ENCODE data around the gene KRTAP1-1.
"Not testable (repeated sequence)": the region's sequence is repeated elsewhere in the genome, so short reads cannot be mapped to it uniquely, and the experiment has no call there.

KRTAP1-1 gene

GRCh38 chr17:41057547-41057946, 16.3 kb upstream of the KRTAP1-1 start:
- no peak for FAIRE-seq
- DNase-seq (ENCODE audit: low spot score): no peak

- DNase-seq (ENCODE audit: low spot score); FAIRE-seq: not testable (repeated sequence)
Observed at GRCh38 chr17:41055130-41055529, 13.9 kb upstream of the KRTAP1-1 start, which contains the start of gene KRTAP2-2. Gene KRTAP2-2 (minus strand): TSS chr17:41055230. CDS start chr17:41055211, 19 bp downstream.

- not testable (repeated sequence) for DNase-seq (ENCODE audit: low spot score); FAIRE-seq
Observed at GRCh38 chr17:41054556-41054955, 13.3 kb upstream of the KRTAP1-1 start.

- FAIRE-seq: no peak
- DNase-seq (ENCODE audit: low spot score): no peak
Observed at GRCh38 chr17:41054025-41054424, 12.8 kb upstream of the KRTAP1-1 start.

- DNase-seq (ENCODE audit: low spot score) (no peak), FAIRE-seq (no peak)
Observed at GRCh38 chr17:41052566-41052965, 11.3 kb upstream of the KRTAP1-1 start.

- DNase-seq (ENCODE audit: low spot score) (peak; percentile 36), FAIRE-seq (no peak)
Observed at GRCh38 chr17:41049110-41049509, 7.9 kb upstream of the KRTAP1-1 start.

GRCh38 chr17:41048441-41048840, 7.2 kb upstream of the KRTAP1-1 start:
- no peak for DNase-seq (ENCODE audit: low spot score)

GRCh38 chr17:41046735-41047465, 5.7 kb upstream of the KRTAP1-1 start, which contains the start of gene KRTAP2-1:
Gene KRTAP2-1 (minus strand): TSS chr17:41047316. CDS start chr17:41047267, 49 bp downstream.
- not testable (repeated sequence) for FAIRE-seq; DNase-seq (ENCODE audit: low spot score)

More at GRCh38 chr17:41048441-41048840, 7.2 kb upstream of the KRTAP1-1 start:
- peak; percentile 73 for FAIRE-seq

- no peak for DNase-seq (ENCODE audit: low spot score)
- no peak for FAIRE-seq
Observed at GRCh38 chr17:41042953-41043352, 1.7 kb upstream of the KRTAP1-1 start.

GRCh38 chr17:41037853-41038350, 3.3 kb downstream of the KRTAP1-1 start:
- FAIRE-seq: no peak

GRCh38 chr17:41034346-41034935, 6.8 kb downstream of the KRTAP1-1 start, which contains the start of gene KRTAP1-3:
Gene KRTAP1-3 (minus strand): TSS chr17:41034874. CDS start chr17:41034821, 53 bp downstream.
- FAIRE-seq: peak; percentile 73
- not testable (repeated sequence) for DNase-seq (ENCODE audit: low spot score)

More at GRCh38 chr17:41037853-41038350, 3.3 kb downstream of the KRTAP1-1 start:
- no peak for DNase-seq (ENCODE audit: low spot score)

GRCh38 chr17:41029633-41030245, 11.5 kb downstream of the KRTAP1-1 start, which contains the start of gene KRTAP1-4:
Gene KRTAP1-4 (minus strand): TSS chr17:41030195. CDS start chr17:41030078, 117 bp downstream.
- DNase-seq (ENCODE audit: low spot score) (no peak), FAIRE-seq (peak; percentile 70)

GRCh38 chr17:41026715-41027471, 14.4 kb downstream of the KRTAP1-1 start, which contains the start of gene KRTAP1-5:
Gene KRTAP1-5 (minus strand): TSS chr17:41027208. CDS start chr17:41027155, 53 bp downstream.
- no peak for DNase-seq (ENCODE audit: low spot score)
- FAIRE-seq: no peak

GRCh38 chr17:41024697-41025096, 16.6 kb downstream of the KRTAP1-1 start:
- FAIRE-seq: no peak
- DNase-seq (ENCODE audit: low spot score): no peak

GRCh38 chr17:41020336-41020735, 20.9 kb downstream of the KRTAP1-1 start:
- FAIRE-seq (no peak), DNase-seq (ENCODE audit: low spot score) (no peak)

- DNase-seq (ENCODE audit: low spot score) (no peak), FAIRE-seq (no peak)
Observed at GRCh38 chr17:41019415-41019814, 21.8 kb downstream of the KRTAP1-1 start.

GRCh38 chr17:41018541-41018940, 22.7 kb downstream of the KRTAP1-1 start:
- DNase-seq (ENCODE audit: low spot score) (no peak), FAIRE-seq (no peak)

GRCh38 chr17:41016578-41017215, 24.6 kb downstream of the KRTAP1-1 start:
- DNase-seq (ENCODE audit: low spot score) (no peak), FAIRE-seq (no peak)

- no peak for FAIRE-seq
- no peak for DNase-seq (ENCODE audit: low spot score)
Observed at GRCh38 chr17:41015454-41015853, 25.8 kb downstream of the KRTAP1-1 start.

- DNase-seq (ENCODE audit: low spot score) (no peak), FAIRE-seq (no peak)
Observed at GRCh38 chr17:41013606-41014005, 27.6 kb downstream of the KRTAP1-1 start.

Measured in urothelium cell line (cell line).